Activated CD4-positive, CD25-positive, alpha-beta regulatory T cell treated with anti-CD3 and anti-CD28 coated beads, Interleukin-2, amount 50 U/mL, for 16 hours (primary cell): ENCODE data around the gene PLA2G15.
"Not testable (repeated sequence)": the region's sequence is repeated elsewhere in the genome, so short reads cannot be mapped to it uniquely, and the experiment has no call there.

Source experiments
- DNase-seq: peaks from one replicate; pipeline ENCODE4 v3.0.0-alpha.2; 2020; ENCODE audit warnings: low read depth, low spot score

The PLA2G15 gene

DNA sequence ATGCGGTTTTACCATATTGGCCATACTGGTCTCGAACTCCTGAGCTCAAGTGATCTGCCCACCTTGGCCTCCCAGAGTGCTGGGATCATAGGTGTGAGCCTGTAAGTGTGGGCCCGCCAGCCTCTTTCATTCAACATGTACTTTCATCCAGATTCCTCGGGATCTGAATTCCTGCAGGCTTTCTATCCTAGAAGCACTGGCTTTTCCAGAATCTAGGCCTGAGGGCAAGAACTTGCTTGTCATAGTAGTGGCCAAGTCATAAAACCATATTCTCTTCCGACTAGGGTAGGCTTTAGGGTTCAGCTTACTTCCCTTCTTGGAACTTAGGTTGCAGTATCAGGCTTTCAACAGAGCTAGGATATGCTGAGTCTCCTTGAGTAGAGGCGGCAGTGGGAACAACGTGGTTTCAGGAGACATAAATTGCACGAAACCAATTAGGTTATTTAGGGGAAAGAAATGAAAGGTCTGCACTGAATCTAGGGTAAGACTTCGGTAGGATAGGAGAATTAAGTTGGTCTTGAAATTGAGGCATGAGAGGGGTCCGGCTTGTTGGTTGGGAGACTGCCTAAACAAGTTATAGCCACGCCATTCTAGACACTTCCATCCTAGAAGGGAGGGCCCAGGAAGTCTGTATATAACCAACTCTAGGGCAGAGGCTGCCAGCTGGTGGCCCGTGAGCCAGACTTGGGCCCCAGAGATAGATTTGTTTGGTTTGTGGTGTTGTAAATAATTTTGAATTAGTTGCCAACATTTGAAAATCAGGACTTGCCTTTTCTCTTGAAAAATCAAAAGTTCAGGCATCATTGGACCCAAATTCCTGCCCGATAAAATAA is 34.8 kb downstream of the PLA2G15 start:
- DNase-seq: no peak

DNA sequence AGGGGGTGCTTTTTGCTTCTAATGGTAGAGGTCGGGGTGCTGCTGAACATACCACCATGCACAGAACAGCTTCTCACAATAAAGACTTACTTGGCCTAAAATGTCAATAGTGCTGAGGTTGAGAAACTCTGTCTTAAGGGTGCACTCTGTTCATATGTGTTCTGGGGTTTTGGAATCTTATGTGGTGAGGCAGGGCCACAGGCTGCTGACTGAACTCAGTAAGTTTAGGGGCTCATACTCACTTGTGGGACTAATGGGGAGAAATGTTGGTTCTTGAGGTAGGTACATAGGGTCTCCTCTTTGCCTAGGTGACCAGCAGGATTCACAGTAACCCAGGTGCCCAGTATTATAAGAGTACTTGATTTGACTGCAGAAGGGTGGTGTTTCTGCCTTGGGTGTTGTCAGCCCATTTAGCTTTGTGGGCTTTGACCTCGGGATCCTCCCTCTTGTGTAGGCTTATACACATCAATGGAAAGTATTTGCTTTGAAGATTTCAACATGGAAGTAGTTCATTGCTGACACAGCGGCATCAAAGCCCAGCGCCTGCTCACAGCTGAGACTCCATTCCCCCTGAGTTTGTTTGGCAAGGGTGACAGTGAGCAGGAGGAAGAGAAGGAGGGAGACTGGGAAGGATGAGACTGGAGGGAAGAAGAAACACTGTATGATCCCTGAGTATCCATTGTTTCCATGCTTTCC is 36.3 kb downstream of the PLA2G15 start:
- DNase-seq: no peak

- DNase-seq: no peak
Measured at GRCh38 chr16:68282064-68282452, 36.9 kb downstream of the PLA2G15 start.

GRCh38 chr16:68283346-68283745 is 38.2 kb downstream of the PLA2G15 start:
- DNase-seq: no peak

GRCh38 chr16:68283801-68284598 is 38.8 kb downstream of the PLA2G15 start:
- no peak for DNase-seq

- DNase-seq: no peak
Measured at GRCh38 chr16:68284847-68285246, 39.7 kb downstream of the PLA2G15 start.

- DNase-seq: no peak
Measured at GRCh38 chr16:68285683-68286082, 40.5 kb downstream of the PLA2G15 start.

DNA sequence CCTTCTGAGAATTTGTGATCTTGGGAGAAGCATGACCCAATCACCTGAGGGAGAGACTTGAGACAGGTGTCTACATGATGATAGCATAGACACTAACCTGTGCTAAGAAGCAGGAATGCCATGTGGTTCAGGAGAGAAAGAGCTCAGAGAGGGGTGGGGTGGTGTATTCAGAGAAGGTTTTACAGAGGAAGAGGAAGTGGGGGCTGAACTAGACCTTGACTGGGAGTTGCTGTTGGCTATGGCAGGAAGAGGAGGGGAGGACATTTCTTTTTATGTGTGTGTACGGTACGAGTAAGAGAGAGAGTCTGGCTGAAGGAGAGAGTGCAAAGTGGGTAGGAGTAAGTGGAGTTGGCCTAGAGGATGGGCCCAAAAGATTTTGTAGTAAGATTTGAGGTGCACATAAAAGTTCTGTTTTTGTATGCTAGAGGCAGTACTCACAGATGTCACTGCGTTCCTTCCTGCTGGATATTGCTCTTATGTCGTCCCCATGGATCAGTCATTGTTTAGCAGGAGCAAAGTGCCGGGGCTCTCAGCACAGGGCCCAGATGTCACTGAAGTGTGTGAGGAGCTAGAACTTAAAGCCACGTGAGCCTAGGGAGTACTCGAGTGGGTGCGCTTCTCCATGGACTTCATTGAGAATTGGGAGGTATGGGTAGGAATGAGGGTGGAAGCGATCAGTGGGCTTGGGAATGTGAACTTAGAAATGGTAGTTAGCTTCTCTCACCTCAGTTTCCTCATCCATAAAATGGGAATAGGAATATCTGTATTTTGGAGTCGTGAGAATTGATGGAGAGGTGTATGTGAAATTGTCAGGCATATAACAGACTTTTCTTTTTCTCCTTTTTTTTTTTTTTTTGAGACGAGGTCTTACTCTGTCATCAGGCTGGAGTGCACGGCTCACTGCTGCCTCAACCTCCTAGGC is 41.2 kb downstream of the PLA2G15 start:
- DNase-seq: no peak

DNA sequence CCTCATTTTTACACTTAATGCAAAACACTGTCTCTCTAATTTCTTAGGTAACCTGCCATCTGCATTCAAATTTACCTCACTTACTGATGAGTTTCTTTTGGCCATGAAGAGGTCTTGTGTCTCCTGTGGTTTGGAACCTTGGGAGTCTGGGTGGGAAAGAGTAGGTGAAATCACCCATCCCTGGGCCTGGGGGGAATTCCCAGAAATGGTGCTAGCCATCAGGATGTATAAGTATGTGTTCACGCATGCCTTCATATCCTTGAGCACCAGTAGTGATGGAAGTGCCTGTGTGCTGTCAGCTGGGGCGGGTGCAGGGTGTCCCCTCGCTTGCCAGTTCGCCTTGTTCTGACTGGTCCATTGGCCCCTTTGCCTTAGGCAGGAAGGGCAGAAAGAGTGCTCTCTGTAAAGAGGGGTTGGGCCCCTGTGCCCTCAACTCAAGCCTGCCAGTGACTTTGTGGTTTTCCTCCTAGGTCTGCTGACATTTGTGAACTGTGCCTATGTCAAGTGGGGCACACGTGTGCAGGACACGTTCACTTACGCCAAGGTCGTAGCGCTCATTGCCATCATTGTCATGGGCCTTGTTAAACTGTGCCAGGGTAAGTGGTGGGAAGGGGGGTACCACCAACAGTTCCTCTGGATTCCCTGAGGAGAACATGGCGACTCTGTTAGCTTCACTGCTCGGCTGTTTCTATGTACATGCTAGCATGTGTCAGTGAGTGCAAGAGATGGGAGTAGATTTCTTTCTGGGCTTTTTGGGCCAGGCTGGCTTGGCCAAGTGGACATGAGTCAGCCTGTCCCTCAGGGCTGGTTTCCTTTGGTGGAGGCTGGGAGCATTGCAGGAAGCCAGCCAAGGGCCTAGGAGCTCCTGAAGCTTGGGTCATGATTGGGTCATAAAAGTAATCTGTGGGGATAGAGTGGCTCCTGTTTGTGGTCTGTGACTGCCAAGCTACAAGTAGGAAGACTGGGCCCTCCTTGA is 42.4 kb downstream of the PLA2G15 start:
- no peak for DNase-seq

DNA sequence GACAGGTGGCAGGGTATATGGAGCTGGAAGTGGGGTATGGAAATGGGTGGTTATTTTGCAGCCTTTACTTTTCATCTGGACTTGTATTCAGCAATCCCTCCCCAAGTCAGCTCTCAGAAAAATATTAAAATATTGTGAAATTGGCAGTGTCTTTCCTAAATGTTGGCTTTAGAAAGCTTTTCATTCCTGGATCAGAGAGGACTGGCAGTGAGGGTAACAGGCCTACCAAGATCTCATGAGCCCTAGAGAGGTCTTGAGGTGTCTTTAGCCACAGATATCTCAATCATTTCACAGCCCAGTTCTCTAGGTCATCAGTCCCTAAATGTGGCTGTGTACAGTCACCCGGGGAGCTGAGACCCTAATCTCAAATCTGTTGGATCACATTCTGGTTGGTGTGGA is 43.1 kb downstream of the PLA2G15 start:
- DNase-seq: no peak

GRCh38 chr16:68288796-68289195 is 43.6 kb downstream of the PLA2G15 start:
- DNase-seq: not testable (repeated sequence)

DNA sequence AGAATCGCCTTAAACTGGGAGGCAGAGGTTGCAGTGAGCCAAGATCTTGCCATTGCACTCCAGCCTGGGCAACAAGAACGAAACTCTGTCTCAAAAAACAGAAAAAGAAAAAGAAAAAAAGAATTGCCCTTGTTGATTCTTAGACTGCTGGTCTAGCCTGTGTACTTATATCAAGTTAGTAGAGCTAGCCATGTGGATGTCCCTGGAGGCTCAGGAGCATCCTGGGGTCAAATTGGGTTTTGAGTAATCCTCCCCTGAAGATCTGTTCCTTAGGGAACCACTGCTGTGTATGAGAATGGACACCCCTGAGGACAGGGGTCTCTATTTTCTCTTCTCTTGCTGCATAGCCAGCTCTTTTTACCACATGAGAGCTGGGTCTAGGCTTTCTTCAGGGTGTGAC is 44.0 kb downstream of the PLA2G15 start:
- no peak for DNase-seq

DNA sequence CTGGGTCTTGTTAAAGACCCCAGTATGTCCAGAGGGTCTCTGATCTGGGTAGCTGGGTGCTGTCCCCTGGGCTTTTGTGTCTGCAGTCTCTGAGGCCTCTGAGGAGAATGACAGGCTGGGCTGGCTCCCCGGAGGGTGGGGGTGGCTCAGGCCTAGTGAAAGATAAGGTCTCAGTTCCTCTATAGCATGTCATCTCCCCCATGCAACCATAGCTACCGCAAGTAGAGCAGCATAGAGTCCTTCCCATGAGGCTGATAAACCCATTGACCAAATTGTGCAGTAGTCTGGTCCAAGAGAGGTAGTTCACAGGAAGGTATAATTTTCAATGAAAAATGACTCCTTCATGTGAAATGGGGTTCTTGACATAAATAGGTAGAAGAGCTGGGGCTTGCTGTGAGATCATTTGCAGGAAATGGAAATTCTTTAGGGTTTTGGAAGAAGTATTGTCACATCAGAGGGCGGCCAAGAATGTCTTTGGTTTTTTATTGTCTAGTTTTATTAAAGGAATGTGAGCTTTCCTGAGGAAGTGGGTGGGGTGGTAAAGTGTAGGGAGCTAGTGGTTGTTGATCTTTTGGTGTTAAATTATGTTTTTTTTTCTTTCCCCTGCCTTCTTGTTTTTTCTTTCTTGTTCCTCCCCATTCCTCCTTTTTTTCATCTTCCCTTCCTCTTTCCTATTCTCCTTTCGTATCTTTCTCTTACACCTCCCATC is 44.6 kb downstream of the PLA2G15 start:
- DNase-seq: no peak

DNA sequence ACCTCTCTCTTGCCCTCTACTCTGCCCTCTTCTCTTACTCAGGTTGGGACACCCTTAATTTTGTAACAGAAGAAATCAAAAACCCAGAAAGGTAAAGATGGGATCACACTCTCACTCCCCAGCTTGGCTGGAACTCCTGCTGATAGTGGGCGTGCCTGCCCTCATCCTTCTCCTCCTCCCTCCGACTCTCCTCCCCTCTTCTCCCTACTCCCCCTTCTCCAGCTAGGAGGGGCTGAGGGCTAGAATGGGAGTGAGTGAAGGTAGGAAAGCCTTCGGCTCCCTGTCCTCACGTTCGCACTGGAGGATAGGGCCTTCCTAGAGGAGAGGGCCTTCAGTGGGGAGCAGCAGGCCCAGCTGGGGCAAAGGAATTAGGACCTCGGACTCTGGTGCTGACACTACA is 45.3 kb downstream of the PLA2G15 start:
- DNase-seq: no peak

- DNase-seq: no peak
Measured at GRCh38 chr16:68291227-68291626, 46.1 kb downstream of the PLA2G15 start.

GRCh38 chr16:68292425-68292824 is 47.3 kb downstream of the PLA2G15 start:
- DNase-seq: no peak

GRCh38 chr16:68296291-68296690 is 51.1 kb downstream of the PLA2G15 start:
- no peak for DNase-seq

DNA sequence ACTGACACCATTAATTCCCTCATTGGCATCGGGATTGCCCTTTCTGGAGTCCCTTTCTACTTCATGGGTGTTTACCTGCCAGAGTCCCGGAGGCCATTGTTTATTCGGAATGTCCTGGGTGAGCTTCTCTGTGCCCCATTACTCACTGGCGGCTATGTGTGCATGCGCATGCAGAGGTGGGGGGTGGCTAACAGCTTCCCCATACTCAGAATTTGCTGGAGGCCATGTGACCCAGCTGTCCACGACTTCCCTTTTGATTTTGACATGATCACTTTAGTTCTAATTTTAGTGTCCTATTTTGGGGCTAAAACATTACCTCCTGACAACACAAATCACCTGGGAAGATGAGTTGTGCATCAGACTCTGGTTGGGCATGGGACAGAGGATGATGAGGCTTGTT is 51.5 kb downstream of the PLA2G15 start:
- DNase-seq: no peak

GRCh38 chr16:68297908-68298307 is 52.7 kb downstream of the PLA2G15 start:
- DNase-seq: no peak
